Measurements from ENCODE around the gene UFD1. TPM values are rescaled to one million over a fixed set of nuclear protein-coding genes. Genes with fewer than 3 reads are reported as not detected.

The UFD1 gene
- total and polyA plus RNA-seq, 2 experiments from 2014 or later, result 23.4 to 77.3 TPM

DNA sequence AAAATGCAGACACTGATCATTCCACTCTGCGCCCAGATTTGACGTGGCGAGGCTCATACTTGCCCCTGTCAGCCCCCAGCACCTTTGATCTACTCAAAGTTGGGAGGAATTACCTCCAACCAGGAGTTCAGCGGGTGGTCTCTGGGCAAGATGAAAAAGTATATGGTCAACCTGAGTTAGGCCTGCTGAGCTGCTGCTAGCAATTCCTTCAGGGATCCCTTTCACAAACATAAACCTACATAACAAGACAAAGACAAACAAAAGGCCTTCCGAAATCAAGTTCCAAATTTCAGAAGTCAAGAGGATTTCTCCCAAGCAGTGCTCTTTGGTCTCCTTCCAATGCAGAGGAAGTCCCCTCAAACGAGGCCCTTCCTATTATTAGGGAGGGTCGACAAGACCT lies 24.4 kb upstream of the UFD1 start:
- no peak overlapping the region for H3K27ac ChIP-seq
- no peaks in the 10 kb centered on the region for H3K4me1 ChIP-seq (ENCODE audit: low read depth)

GRCh38 chr22:19501897-19502447 lies 23.0 kb upstream of the UFD1 start:
- H3K27me3 ChIP-seq, result no peaks in the 10 kb centered on the region
- TF ChIP-seq CTCF (IDR thresholded peaks at IDR 0.05; ENCODE audit: low read depth, low read length), result no peak
- H3K4me3 ChIP-seq, result no peak overlapping the region
- no peak for DNase-seq (ENCODE audit: low read depth in 1 of 2, low spot score in 1 of 2)
- no peaks in the 10 kb centered on the region for H3K9me3 ChIP-seq (ENCODE audit: low read depth)
- H3K27ac ChIP-seq, result no peak overlapping the region
- H3K36me3 ChIP-seq, result no peaks in the 10 kb centered on the region
- H3K4me1 ChIP-seq (ENCODE audit: low read depth), result no peaks in the 10 kb centered on the region

More for the DNA sequence above, 24.4 kb upstream of the UFD1 start:
- Histone ChIP-seq H3K27me3 (no peaks in the 10 kb centered on the region), H3K9me3 (ENCODE audit: low read depth) (no peaks in the 10 kb centered on the region), H3K4me3 (no peak overlapping the region), H3K36me3 (no peaks in the 10 kb centered on the region)
- TF ChIP-seq CTCF (IDR thresholded peaks at IDR 0.05; ENCODE audit: low read depth, low read length), result no peak
- no peak for DNase-seq (ENCODE audit: low read depth in 1 of 2, low spot score in 1 of 2)

DNA sequence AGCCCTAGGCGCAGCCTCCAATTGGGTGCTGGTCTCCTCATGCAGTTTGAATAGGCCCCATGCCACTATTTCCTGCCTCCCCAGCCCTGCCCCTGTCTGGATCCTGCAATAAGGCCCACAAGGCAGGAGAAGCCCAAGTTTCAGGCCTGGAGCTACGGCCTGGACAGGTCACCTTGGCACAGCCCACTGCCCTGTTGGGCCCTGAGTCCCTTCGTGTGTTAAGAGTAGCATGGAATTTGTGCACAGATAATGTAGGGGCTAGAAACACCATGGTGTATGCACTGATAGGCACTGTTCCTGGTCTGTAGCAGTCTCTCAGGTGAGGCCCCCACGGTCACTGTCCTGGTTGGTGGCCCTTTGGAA lies 20.9 kb upstream of the UFD1 start:
- no peak for DNase-seq (ENCODE audit: low read depth in 1 of 2, low spot score in 1 of 2)
- no peaks in the 10 kb centered on the region for H3K4me1 ChIP-seq (ENCODE audit: low read depth)

GRCh38 chr22:19499236-19499879 lies 20.4 kb upstream of the UFD1 start:
- no peak for TF ChIP-seq CTCF (IDR thresholded peaks at IDR 0.05; ENCODE audit: low read depth, low read length)
- H3K27ac ChIP-seq, result no peak overlapping the region

More for the DNA sequence above, 20.9 kb upstream of the UFD1 start:
- TF ChIP-seq CTCF (IDR thresholded peaks at IDR 0.05; ENCODE audit: low read depth, low read length), result no peak
- H3K9me3 ChIP-seq (ENCODE audit: low read depth), result no peaks in the 10 kb centered on the region
- no peaks in the 10 kb centered on the region for H3K27me3 ChIP-seq
- H3K27ac ChIP-seq, result no peak overlapping the region
- no peaks in the 10 kb centered on the region for H3K36me3 ChIP-seq
- no peak overlapping the region for H3K4me3 ChIP-seq

GRCh38 chr22:19498866-19499190 lies 19.8 kb upstream of the UFD1 start:
- H3K4me1 ChIP-seq (ENCODE audit: low read depth), result no peaks in the 10 kb centered on the region
- no peaks in the 10 kb centered on the region for H3K9me3 ChIP-seq (ENCODE audit: low read depth)
- no peak for TF ChIP-seq CTCF (IDR thresholded peaks at IDR 0.05; ENCODE audit: low read depth, low read length)
- no peaks in the 10 kb centered on the region for H3K27me3 ChIP-seq
- H3K4me3 ChIP-seq, result no peak overlapping the region
- no peak for DNase-seq (ENCODE audit: low read depth in 1 of 2, low spot score in 1 of 2)
- no peak overlapping the region for H3K27ac ChIP-seq
- no peaks in the 10 kb centered on the region for H3K36me3 ChIP-seq

More at GRCh38 chr22:19499236-19499879, 20.4 kb upstream of the UFD1 start:
- Histone ChIP-seq H3K4me1 (ENCODE audit: low read depth) (no peaks in the 10 kb centered on the region), H3K4me3 (no peak overlapping the region), H3K36me3 (no peaks in the 10 kb centered on the region), H3K9me3 (ENCODE audit: low read depth) (no peaks in the 10 kb centered on the region), H3K27me3 (no peaks in the 10 kb centered on the region)
- DNase-seq (ENCODE audit: low read depth in 1 of 2, low spot score in 1 of 2), result no peak
